Glomerular visceral epithelial cell (primary cell): ENCODE results near the gene B4GALNT1.
"Not testable (repeated sequence)": the region's sequence is repeated elsewhere in the genome, so short reads cannot be mapped to it uniquely, and the experiment has no call there.

Source experiments
- DNase-seq: peaks from one replicate; pipeline ENCODE4 v3.0.0-alpha.2; 2016; ENCODE audit errors: extremely low spot score

Gene B4GALNT1

DNA sequence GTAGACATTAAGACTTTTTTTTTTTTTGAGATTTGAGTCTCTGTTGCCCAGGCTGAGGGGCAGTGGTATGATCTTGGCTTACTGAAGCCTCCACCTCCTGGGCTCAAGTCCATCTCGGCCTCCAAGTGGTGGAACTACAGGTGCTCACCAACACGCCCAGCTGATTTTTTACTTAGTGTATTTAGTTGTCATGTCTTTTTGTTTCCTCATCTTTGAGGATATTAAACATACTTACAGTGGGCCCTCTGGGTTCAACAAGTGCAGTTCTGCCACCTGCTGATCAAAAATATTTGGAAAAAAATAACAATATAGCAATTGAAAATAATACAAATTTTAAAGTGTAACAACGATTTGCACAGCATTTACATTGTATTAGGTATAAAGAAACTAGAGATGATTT is 4.4 kb upstream of the B4GALNT1 start:
- no peak for DNase-seq

DNA sequence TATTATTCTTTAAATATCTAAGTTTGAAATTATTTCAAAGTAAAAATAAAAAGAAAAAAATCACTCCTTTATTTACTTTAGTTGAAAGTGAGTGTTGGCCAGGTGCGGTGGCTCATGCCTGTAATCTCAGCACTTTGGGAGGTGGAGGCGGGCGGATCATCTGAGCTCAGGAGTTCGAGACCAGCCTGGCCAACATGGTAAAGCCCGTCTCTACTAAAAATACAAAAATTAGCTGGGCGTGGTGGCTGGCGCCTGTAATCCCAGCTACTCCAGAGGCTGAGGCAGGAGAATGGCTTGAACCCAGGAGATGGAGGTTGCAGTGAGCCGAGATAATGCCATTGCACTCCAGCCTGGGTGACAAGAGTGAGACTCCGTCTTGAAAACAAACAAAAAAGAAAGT is 3.7 kb upstream of the B4GALNT1 start:
- DNase-seq: not testable (repeated sequence)

DNA sequence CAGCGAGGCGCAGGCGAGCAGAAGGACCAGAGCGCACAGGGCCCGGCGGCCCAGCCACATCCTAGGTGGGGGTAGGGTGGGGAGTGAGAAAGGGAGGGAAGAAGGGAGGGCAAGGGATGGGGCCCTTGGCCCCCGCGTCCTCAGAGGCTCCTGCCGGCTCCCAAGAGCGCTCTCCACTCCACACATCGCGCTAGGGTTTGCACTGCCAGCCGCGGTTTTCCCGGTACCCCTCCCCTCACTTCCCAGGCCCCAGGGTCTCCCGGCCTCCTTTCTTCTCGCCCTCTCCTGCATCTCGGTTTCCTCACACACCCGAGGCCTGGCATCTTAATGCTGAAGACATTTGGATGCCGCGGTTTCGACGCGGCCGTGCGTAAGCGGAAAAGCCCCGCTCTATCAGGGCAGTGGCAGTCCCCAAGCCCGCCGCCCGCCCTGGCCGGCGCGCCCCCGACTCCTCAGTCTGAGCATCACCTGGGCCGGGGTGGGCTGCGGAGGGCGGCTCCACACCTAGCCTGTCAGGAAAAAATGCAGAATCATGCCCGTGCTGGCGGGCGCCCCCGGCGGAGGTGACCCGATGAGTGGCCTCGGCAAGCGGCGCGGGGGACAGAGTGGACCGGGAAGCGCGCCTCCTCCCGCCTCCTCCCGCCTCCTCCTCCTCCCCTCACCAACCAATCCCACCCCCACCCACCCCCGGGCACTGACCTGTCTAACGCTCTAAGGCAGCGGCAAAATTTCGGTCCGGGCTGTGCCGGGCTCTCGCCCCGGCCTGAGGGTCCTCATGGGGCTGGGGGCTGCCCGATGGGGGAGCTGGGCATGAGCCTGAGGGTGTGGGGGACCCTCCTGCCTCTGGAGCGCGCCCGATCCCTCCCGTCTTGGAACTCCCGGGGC is 686 bp downstream of the B4GALNT1 start:
- DNase-seq: no peak

DNA sequence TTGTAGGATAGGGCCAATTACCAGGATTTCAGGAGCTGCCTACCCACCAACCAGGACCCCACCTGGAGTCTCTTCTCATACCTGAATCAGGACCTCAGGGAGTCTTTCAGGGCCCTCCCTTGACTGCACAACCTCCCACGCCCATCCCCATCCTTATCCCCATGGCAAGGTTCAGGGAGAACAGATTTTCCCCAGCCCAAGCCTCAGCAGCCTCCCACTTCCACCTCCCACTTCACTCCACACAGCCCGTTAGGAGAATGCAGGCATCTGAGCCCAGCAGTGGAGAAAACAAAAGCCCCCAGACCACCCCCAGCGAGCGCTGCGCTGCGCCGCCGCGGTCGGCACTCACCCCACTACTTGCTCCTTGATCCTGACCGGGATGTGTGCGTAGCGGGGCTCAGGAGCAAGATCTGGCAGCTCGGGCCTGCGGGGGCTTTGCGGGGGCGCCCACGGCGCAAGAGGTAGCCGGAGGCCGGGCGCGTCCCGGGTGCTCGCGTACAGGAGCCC is 1.4 kb downstream of the B4GALNT1 start:
- no peak for DNase-seq

DNA sequence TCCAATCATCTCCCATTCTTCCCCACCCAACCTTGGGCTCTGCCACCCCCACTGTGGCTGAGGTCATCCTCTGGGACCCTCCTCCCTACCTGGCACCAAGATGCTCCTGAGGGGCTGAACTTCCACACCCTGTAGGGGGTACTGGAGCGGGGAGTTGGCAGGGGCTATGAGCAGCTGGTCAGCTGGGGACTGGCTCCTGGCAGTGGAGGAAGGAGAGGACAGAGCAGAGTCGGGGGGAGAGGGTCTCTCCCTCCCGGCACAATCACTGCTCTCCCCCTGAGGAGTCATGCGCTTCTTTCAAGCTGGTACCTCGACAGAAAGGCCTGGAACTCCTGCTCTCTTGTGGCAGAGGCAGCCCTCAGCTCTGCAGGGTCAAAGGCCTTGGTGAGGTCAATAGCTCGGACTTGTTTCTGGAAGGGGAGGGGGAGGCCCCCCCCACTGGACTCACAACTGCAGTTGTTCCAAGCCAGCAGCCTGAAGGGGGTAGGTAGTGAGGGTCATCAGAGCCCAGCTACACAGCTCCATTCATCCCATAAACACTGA is 2.0 kb downstream of the B4GALNT1 start:
- DNase-seq: no peak

DNA sequence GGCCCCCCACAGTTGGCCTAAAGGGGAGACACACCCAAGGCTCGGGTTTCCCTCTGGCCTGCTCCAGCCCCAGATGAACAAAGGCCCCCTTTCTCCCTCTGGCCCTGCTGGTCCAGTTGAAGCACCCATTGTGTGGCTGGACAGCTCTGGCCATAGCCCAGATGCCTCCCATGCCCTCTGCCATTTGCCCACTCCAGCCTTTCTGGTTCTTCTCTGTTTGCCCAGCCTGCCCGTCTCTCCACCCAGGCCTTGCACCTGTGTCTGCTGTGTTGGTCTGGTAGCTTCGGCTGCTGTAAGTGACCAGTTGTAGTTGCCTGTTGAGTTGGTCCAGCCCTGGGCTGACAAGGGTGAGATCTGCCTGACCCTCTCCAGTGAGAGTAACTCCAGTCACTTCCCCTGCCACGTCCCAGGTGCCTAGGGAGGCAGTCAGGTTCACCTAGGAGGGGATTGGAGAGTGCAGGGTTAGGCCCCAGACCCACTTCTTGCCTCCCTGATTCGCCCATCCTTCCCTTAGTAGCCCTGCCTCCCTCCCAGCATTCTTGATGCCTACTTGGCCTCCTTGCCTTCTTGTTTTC is 3.0 kb downstream of the B4GALNT1 start:
- no peak for DNase-seq

DNA sequence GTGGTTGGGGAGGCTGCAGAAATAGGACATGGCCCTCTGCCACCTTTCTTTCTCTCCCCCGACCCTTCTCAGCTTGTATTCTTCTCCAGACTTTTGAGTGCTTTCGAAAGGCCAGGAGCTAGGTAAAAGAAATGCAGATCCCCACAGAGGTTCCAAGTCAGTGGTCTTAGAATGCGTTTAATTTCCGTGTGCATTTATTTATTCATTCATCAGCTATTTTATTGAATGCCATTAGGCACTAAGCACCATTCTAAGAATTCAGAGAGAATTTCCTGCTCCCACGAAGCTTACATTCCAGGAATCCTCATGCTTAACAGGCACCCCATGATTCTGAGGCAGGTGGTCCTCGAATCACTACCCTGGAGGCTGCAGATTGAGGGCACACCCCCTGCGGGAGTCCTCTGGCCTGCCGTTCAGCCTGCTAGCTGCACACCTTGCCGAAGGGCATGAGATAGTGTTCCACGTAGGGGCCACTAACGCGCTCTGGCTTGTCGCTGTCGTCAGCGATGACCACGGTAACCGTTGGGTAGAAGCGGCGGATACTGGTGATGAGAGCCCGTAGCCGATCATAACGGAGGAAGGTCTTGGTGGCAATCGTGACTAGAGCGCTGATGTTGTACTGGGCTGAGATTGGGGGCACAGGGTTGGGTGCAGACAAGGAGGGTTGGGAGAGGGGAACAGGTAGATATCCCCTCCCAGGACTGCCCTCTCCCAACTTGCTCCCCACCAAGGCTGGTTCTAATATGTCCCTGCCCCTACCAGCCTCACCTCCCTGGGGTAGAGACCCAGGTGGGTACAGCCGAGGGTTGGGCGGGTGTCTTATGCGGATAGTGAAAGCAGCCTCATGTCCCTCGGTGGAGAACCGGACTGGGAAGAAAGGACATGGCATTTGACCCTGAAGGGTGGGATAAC is 4.5 kb downstream of the B4GALNT1 start:
- no peak for DNase-seq

DNA sequence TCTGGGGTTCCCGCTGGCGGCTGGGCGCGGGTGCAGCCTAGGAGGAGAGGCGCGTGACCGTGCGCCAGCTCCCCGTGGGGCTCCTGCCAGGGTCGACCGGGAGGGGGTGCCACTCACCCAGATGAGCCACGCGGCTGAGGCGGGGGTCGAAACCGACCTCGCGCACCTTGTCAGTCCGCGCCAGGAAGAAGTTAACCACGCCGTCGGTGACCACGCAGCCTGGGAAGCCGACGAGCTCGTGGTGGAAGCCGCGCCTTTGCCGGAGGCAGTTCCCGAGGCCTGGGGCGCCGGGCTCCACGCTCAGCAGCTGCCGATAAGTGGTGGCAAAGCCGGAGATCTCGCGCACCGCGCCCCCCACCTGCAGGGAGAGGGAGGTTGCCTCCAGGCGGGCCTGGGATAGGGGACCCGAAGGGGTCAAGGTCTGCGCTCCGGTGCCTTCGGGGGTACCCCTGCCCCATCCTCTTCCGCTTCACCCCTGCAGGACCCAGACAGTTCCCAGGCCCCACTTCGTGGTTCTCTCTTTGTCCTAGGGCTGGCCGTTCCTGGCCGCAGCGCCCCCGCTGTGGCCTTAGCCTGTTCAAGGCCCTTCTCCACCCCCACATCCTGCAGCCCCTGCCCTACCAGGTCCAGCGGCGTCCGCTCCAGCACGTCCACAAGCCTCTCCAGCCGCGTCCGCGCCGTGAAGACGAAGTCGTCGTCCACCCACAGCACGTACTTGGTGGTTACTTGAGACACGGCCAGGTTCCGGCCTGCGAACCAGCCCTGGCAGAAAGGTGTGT is 5.3 kb downstream of the B4GALNT1 start:
- no peak for DNase-seq

DNA sequence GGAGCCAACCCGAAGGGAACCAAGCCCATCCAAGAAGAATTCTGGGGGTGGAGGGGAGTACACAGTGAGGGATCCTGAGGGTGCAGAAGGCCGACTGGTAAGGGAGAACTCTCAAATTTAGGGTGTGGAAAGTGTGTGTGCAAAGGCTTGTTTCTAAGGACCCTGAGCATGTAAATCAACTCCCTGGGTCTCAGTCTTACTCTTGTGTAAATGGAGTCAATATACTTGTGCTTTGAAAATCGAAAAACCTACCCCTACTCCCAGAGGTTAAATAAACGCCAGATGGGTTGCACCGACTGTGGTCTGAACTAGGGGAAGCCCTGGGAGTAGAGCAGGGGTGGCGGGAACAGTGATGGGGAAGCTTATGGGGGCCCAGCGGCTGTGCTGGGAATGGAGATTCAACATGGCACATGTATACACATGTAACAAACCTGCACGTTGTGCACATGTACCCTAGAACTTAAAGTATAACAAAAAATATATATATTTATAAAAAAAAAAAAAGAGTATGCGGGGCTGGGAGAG is 6.0 kb downstream of the B4GALNT1 start:
- DNase-seq: no peak

DNA sequence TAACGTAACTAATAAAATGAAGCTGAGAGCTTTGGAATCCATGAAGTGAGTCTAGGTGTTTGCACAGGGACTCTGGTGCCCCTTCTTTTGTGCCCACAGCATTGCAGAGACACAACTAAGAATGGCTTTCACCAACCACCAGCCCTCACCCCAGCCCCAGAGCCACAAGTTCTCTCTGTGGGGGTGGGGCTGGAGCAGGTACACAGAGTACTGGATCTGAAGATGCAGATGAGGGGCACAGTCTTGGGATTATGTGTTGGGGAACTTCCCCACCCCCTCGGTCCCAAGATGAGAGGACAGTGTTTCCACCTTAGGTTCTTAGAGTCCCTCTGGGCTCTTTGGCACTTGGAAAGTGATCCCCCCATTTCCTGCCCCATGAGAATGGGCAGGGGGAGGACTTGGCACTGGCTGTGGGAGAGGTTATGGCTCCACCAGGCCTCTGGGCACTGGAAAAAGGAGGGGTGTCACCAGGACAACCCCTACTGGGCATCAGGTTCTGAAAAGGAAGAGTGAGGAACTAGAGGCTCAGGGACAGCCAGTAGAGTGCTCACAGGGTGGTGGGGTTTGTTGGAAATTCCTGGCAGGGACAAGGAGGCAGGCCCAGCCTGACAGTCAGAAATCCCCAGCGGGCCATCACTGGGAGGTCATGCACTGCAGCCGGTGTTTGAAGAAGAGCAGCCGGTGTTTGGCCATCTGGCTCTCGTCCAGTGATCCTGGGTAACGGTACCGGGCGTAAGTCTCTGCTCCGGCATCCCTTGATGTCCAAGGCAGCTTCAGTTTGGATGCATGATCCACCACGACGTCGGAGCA is 6.7 kb downstream of the B4GALNT1 start:
- no peak for DNase-seq

DNA sequence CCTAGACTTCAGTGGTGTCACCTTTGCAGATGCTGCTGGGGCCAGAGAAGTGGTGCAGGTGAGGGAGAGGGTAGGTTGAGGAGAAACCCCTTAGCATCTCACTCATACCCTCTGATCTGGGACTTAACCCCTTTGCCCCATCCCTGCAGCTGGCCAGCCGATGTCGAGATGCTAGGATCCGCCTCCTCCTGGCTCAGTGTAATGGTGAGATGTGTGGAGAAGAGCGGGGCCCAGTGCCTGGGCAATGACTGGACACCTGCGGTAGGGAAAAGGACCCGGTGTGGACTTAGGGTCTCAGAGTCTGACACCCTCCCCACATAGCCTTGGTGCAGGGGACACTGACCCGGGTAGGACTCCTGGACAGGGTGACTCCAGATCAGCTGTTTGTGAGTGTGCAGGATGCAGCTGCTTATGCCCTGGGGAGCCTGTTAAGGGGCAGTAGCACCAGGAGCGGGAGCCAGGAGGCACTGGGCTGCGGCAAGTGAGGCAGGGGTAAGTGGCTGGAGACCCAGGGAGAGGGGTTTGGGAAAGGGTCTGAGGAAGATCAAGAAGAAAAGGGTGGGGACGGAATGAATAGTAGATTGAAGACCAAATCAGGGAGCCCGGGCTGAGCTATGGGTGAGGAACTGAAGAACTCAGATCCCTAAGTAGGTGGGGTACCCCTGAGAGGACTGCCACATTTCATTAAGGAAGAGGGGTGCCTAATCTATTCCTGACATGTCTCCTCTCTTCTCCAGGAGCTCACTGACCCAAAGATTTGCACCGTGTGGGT is 7.6 kb downstream of the B4GALNT1 start:
- DNase-seq: no peak

DNA sequence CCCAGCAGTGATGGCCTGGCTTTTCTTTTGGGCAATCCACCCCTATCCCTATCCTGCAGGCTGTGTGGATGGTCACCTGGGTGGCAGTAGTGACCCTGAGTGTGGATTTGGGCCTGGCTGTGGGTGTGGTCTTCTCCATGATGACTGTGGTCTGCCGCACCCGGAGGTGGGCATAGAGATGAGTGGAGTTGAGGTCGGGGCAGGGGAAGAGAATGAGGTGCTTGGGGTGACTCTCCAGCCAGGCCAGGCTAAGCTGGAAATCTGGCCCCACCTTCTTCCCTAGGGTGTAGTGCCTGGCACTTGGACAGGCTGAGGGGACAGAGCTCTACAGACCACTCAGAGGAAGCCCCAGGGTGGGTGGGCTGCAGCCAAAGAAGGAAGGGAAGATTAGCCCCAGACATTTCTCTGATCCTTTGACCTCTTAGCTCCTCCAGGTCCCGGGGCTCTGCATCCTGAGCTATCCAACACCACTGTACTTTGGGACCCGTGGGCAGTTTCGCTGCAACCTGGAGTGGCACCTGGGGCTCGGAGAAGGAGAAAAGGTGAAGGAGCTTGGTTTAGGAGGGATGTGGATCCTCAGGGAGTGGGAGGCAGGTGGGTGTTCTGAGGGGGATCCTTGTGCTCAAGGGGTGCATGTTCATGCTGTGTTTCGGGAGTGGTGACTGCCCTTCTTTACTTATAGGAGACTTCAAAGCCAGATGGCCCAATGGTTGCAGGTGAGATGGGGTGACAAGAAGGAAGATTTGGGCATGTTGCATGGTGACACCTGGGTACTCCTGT is 8.4 kb downstream of the B4GALNT1 start:
- no peak for DNase-seq

DNA sequence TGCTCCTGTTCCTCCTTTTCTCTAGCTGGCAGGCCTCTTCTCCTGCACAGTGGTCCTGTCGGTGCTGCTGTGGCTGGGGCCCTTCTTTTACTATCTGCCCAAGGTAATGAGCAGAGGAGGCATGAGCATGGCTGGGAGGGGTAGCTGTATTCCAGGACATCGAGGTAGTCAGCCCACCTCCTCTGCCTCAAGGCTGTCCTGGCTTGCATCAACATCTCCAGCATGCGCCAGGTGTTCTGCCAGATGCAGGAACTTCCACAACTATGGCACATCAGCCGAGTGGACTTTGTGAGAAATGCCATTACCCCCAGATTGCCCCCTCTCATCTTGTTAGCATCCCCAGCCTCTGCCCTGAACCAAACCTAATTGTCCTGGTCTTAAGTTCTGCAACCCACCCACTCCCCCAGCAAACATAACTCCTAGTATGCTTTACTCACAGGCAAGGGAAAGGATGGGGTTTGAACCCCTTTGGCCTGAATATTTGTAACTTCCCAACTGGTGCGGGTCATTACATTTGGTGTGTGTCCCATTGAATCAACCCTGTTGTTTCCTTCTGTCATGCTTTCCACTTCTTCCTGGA is 9.1 kb downstream of the B4GALNT1 start:
- DNase-seq: no peak

DNA sequence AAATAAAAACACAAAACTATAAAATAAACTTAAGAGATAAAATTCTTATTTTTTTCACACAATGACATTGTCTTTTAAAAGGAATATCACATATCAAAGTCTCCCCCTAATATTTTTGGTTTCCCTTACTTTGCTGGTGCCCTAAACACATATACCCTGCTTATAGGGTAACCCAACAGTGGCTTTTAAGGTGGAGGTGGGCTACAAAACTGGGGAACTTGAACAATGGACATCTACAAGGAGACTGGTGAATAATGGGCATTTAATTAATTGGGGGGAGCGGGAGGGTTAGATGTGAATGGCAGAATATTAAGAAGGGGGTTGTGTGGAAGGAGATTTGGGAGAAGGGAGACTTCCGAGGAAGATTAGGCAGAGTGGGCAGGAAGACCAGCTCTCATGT is 9.6 kb downstream of the B4GALNT1 start:
- no peak for DNase-seq

DNA sequence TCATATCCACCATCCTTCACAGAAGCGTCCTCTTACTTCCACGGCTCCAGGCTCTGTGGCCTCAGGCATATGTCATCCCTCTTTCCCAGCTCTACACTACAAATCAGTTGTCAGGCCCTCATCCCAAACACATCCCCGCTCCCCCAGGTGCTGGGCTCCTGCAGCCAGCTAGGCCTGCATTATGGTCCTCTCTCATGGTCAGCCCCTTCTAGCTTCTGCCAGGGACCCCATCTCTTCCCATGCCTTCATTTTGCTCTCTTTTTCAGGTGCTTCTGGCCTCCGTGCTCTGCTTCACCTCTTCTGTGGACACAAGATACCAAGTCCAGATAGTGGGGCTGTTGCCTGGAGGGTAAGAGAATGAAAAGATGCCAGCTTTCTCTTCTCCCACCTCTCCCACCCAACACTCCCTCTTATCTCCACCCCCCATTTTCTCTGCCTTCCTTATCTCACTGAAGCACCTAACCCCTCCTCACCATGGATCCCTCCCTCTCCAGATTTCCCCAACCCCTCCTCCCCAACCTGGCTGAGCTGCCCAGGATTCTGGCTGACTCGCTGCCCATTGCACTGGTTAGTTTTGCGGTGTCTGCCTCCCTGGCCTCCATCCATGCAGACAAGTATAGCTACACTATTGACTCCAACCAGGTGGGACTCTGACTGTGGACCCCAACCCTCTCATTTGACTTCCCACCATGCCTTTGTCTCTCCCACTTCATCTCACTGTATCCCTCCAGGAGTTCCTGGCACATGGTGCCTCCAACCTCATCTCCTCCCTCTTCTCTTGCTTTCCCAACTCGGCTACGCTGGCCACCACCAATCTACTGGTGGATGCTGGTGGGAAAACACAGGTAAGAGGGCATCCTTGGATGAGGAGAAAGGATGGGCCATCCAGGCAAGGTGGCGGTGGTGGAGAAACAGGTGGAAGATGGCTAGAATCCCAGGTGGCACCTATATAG is 10.4 kb downstream of the B4GALNT1 start:
- no peak for DNase-seq

DNA sequence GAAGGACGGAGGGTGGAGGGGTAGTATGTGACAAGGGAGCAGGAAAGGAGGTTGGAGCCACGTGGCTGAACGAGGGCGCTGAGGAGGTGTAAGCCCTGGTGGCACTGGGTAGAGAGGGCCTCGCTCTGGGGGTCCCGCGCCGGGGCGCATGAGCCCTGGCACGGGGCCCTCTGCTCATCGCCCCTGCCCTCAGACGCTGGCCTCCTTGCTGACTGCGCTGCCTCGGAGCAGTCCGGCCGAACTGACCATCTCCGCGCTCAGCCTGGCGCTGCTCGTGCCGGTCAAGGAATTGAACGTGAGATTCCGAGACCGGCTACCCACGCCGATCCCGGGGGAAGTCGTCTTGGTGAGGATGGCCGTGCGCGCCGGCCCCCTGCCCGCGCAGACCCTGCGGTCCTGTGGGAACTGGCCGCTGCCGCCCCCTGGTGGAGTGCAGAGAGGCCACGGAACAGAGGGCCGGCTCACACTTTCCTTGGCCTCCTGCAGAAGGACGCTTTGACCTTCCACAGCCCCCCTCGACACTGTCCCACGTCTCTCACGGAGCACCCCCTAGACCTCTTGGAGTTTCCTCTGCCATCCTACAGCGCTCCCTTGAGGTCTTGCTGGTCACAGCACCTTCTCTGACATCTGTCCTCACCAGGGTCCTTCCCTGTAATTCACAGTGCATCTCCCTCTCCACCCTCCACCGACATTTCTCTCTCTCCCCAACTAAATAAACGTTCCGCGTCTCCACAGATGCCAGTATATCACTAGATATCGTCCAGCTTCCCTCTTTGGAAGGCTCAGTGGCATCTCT is 11.3 kb downstream of the B4GALNT1 start:
- DNase-seq: peak; percentile 42
